Measurements from ENCODE around the gene PXN.

The PXN gene

DNA sequence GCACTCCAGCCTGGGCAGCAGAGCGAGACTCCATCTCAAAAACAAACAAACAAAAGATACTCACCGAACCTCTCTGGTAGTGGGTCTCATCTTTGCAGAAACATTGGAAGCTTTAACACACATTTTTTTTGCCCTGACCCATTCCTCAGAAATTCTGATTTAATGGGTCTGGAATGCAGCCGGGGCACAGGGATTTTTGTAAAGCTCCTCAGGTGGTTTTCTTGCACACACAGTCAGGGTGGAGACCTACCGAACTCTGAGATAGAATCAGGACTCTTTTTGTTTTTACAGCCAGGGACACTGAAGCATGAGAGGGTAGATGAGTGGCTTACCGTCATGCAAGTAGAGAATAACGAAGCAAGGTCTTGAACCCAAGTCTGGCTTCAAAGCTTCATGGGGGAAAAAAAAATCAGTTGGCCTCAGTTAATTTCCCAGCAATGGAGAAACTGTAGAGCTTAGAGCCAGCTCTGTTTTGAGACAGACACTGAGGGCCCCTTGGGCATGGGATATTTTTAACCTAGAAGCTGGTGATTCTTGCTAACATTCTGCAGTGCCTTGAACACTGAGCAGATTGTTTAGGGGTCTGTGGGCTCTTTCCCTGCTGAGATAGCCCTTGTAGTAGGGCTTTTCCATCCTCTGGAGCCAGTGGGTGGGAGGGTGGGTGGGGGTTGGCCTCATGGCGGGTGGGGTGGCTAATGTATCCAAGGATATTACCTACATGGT, 21.4 kb upstream of the PXN start:
- Histone ChIP-seq H3K27me3 (ENCODE audit: insufficient read depth, poor library complexity, severe bottlenecking) (no peaks in the 10 kb centered on the region), H3K27ac (replicated peaks) (no peak overlapping the region), H3K4me3 (replicated peaks; ENCODE audit: insufficient read depth, low read length) (no peak overlapping the region)
- DNase-seq (ENCODE audit: low read depth in 1 of 2, low spot score in 1 of 2): no peak
- TF ChIP-seq GABPA (IDR thresholded peaks at IDR 0.05; ENCODE audit: low read depth): no peak
- TF ChIP-seq POLR2AphosphoS5 (IDR thresholded peaks at IDR 0.05; ENCODE audit: low read depth): no peak

- TF ChIP-seq, protein P1, sequence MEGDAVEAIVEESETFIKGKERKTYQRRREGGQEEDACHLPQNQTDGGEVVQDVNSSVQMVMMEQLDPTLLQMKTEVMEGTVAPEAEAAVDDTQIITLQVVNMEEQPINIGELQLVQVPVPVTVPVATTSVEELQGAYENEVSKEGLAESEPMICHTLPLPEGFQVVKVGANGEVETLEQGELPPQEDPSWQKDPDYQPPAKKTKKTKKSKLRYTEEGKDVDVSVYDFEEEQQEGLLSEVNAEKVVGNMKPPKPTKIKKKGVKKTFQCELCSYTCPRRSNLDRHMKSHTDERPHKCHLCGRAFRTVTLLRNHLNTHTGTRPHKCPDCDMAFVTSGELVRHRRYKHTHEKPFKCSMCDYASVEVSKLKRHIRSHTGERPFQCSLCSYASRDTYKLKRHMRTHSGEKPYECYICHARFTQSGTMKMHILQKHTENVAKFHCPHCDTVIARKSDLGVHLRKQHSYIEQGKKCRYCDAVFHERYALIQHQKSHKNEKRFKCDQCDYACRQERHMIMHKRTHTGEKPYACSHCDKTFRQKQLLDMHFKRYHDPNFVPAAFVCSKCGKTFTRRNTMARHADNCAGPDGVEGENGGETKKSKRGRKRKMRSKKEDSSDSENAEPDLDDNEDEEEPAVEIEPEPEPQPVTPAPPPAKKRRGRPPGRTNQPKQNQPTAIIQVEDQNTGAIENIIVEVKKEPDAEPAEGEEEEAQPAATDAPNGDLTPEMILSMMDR (IDR thresholded peaks at IDR 0.05; ENCODE audit: insufficient read depth, low read length): no peak
- no peak for TF ChIP-seq GABPA (IDR thresholded peaks at IDR 0.05; ENCODE audit: low read depth)
- no peak for TF ChIP-seq POLR2AphosphoS5 (IDR thresholded peaks at IDR 0.05; ENCODE audit: low read depth)
- TF ChIP-seq SPI1 (IDR thresholded peaks at IDR 0.05; ENCODE audit: borderline replicate concordance, low read depth): no peak
- no peak for TF ChIP-seq REST (IDR thresholded peaks at IDR 0.05; ENCODE audit: insufficient replicate concordance, low read depth)
- no peak overlapping the region for H3K4me3 ChIP-seq (replicated peaks; ENCODE audit: insufficient read depth, low read length)
- no peak for DNase-seq (ENCODE audit: low read depth in 1 of 2, low spot score in 1 of 2)
Observed at GRCh38 chr12:120284381-120284780, 18.9 kb upstream of the PXN start.

GRCh38 chr12:120283318-120283717, 17.8 kb upstream of the PXN start:
- Histone ChIP-seq H3K27me3 (ENCODE audit: insufficient read depth, poor library complexity, severe bottlenecking) (no peaks in the 10 kb centered on the region), H3K4me3 (replicated peaks; ENCODE audit: insufficient read depth, low read length) (no peak overlapping the region), H3K27ac (replicated peaks) (no peak overlapping the region)
- DNase-seq (ENCODE audit: low read depth in 1 of 2, low spot score in 1 of 2): no peak
- TF ChIP-seq SPI1 (IDR thresholded peaks at IDR 0.05; ENCODE audit: borderline replicate concordance, low read depth): no peak
- TF ChIP-seq POLR2AphosphoS5 (IDR thresholded peaks at IDR 0.05; ENCODE audit: low read depth): no peak
- no peak for TF ChIP-seq GABPA (IDR thresholded peaks at IDR 0.05; ENCODE audit: low read depth)
- TF ChIP-seq, protein P1 (IDR thresholded peaks at IDR 0.05; ENCODE audit: insufficient read depth, low read length): no peak
- no peak for TF ChIP-seq REST (IDR thresholded peaks at IDR 0.05; ENCODE audit: insufficient replicate concordance, low read depth)

More at GRCh38 chr12:120284381-120284780, 18.9 kb upstream of the PXN start:
- no peak overlapping the region for H3K27ac ChIP-seq (replicated peaks)
- H3K27me3 ChIP-seq (ENCODE audit: insufficient read depth, poor library complexity, severe bottlenecking): no peaks in the 10 kb centered on the region

- Histone ChIP-seq H3K4me3 (replicated peaks; ENCODE audit: insufficient read depth, low read length) (no peak overlapping the region), H3K27ac (replicated peaks) (no peak overlapping the region), H3K27me3 (ENCODE audit: insufficient read depth, poor library complexity, severe bottlenecking) (no peaks in the 10 kb centered on the region)
- no peak for DNase-seq (ENCODE audit: low read depth in 1 of 2, low spot score in 1 of 2)
- TF ChIP-seq SPI1 (IDR thresholded peaks at IDR 0.05; ENCODE audit: borderline replicate concordance, low read depth) (no peak), GABPA (IDR thresholded peaks at IDR 0.05; ENCODE audit: low read depth) (no peak), POLR2AphosphoS5 (IDR thresholded peaks at IDR 0.05; ENCODE audit: low read depth) (no peak), REST (IDR thresholded peaks at IDR 0.05; ENCODE audit: insufficient replicate concordance, low read depth) (no peak)
- TF ChIP-seq, protein P1 (IDR thresholded peaks at IDR 0.05; ENCODE audit: insufficient read depth, low read length): no peak
Observed at GRCh38 chr12:120278137-120279069, 12.9 kb upstream of the PXN start.
